SK-N-SH (cell line): ENCODE measurements around the gene OGFOD3. TPM values are rescaled to one million over a fixed set of nuclear protein-coding genes. Genes with fewer than 3 reads are reported as not detected.

Experiments
- CTCF ChIA-PET: fragments of 300-600, 350-600 bp; formaldehyde crosslinking; extraction: SDS; loops from one replicate; lab custom pipeline; 2021; lab: Yijun Ruan, JAX
- POLR2A ChIA-PET: fragments of 350-600 bp; sonication (Branson Sonifier 250); formaldehyde crosslinking; extraction: SDS; loops from one replicate; lab custom pipeline; 2020; ENCODE audit warnings: antibody characterized with exemption, inconsistent platforms; lab: Yijun Ruan, JAX
- DNase-seq: peaks from one replicate; pipeline ENCODE4 v3.0.0; 2012
- H2AFZ ChIP-seq: fragments of 200-600 bp; sonication (generic); 2 replicates; pipeline ENCODE4 v1.8.1; 2016; ENCODE audit warnings: antibody characterized with exemption, mild to moderate bottlenecking, low read depth
- H3F3A ChIP-seq: fragments of 200-600 bp; sonication (generic); replicated peaks from 2 replicates; pipeline ENCODE3; 2016; ENCODE audit warnings: antibody characterized with exemption, mild to moderate bottlenecking; ENCODE audit not compliant: insufficient read depth
- H3K27ac ChIP-seq, 2 experiments: fragments of 200-500 bp in 1 of 2; fragments of 200-600 bp in 1 of 2; sonication (Bioruptor generic) in 1 of 2; sonication (generic), shearing (Covaris generic) in 1 of 2; 2 replicates each; pipeline versions ENCODE4 v1.5.1 to v1.6.1; 2014 to 2016; ENCODE audit warnings: low read depth in 2 of 2, inconsistent platforms in 1 of 2, low read length in 1 of 2, mild to moderate bottlenecking in 1 of 2, mixed read lengths in 1 of 2
- H3K27me3 ChIP-seq: fragments of 200-600 bp; sonication (generic), shearing (Covaris generic); 2 replicates; pipeline ENCODE4 v1.6.1; 2016; ENCODE audit warnings: mixed run types; ENCODE audit not compliant: insufficient read depth
- H3K36me3 ChIP-seq, 2 experiments: fragments of 200-500 bp in 1 of 2; fragments of 200-600 bp in 1 of 2; sonication (Bioruptor generic) in 1 of 2; sonication (generic) in 1 of 2; replicated peaks in 1 of 2; 2 replicates each; pipeline versions ENCODE3 to v1.5.1; 2014 to 2016; ENCODE audit warnings: low read length in 1 of 2, mild to moderate bottlenecking in 1 of 2; ENCODE audit not compliant: insufficient read depth in 2 of 2, control insufficient read depth in 1 of 2
- H3K4me1 ChIP-seq, 2 experiments: fragments of 200-500 bp in 1 of 2; fragments of 200-600 bp in 1 of 2; sonication (Bioruptor generic) in 1 of 2; sonication (generic), shearing (Covaris generic) in 1 of 2; 2 replicates each; pipeline versions ENCODE4 v1.5.1 to v1.6.1; 2014 to 2016; ENCODE audit warnings: low read depth in 1 of 2, low read length in 1 of 2, mixed run types in 1 of 2; ENCODE audit not compliant: insufficient read depth in 2 of 2, control insufficient read depth in 1 of 2
- H3K4me2 ChIP-seq: fragments of 200-600 bp; sonication (generic), shearing (Covaris generic); 2 replicates; pipeline ENCODE4 v1.6.1; 2017; ENCODE audit warnings: mixed run types
- H3K4me3 ChIP-seq, 2 experiments: fragments of 200-500 bp in 1 of 2; fragments of 200-600 bp in 1 of 2; sonication (Bioruptor generic) in 1 of 2; sonication (generic), shearing (Covaris generic) in 1 of 2; 2 replicates each; pipeline versions ENCODE4 v1.5.1 to v1.8.1; 2014 to 2016; ENCODE audit warnings: low read depth in 2 of 2, inconsistent platforms in 1 of 2, low read length in 1 of 2, mild to moderate bottlenecking in 1 of 2, mixed read lengths in 1 of 2, moderate library complexity in 1 of 2
- H3K79me2 ChIP-seq: fragments of 200-600 bp; sonication (generic); 2 replicates; pipeline ENCODE4 v1.8.1; 2017; ENCODE audit warnings: mild to moderate bottlenecking; ENCODE audit not compliant: insufficient read depth
- H3K9ac ChIP-seq: fragments of 200-600 bp; sonication (generic); 2 replicates; pipeline ENCODE4 v1.6.1; 2017; ENCODE audit warnings: mixed run types
- H3K9me2 ChIP-seq: fragments of 200-600 bp; sonication (generic); 2 replicates; pipeline ENCODE4 v1.6.1; 2017; ENCODE audit warnings: mixed run types
- H3K9me3 ChIP-seq: fragments of 200-600 bp; sonication (generic); 2 replicates; pipeline ENCODE4 v1.6.1; 2017; ENCODE audit warnings: mixed run types, mild to moderate bottlenecking, moderate library complexity
- H4K20me1 ChIP-seq: fragments of 200-600 bp; sonication (generic); 2 replicates; pipeline ENCODE4 v1.6.1; 2017; ENCODE audit warnings: mild to moderate bottlenecking, mixed run types; ENCODE audit not compliant: insufficient read depth
- ELF1 ChIP-seq: IDR thresholded peaks from 2 replicates; pipeline ENCODE4 v1.4.0; 2012
- GABPA ChIP-seq: IDR thresholded peaks from 2 replicates; pipeline ENCODE4 v1.4.0; 2012; ENCODE audit warnings: low read depth, mild to moderate bottlenecking
- GATA2 ChIP-seq: sonication (generic); formaldehyde crosslinking; IDR thresholded peaks from 2 replicates; pipeline ENCODE4 v1.5.0; 2020; ENCODE audit warnings: mild to moderate bottlenecking, missing genetic modification reagents
- MXI1 ChIP-seq: IDR thresholded peaks from 2 replicates; pipeline ENCODE4 v1.6.1; 2012; ENCODE audit warnings: mild to moderate bottlenecking, low read depth, low read length, improper control_type of control experiment
- NFIC ChIP-seq: IDR thresholded peaks from 2 replicates; pipeline ENCODE4 v1.4.0; 2012; ENCODE audit warnings: borderline replicate concordance
- NRF1 ChIP-seq: IDR thresholded peaks from 2 replicates; pipeline ENCODE4 v1.6.1; 2012; ENCODE audit warnings: low read depth, mild to moderate bottlenecking, low read length
- POLR2AphosphoS5 ChIP-seq: IDR thresholded peaks from 2 replicates; pipeline ENCODE4 v1.6.1; 2012; ENCODE audit warnings: low read depth, low read length
- RAD21 ChIP-seq: IDR thresholded peaks from 2 replicates; pipeline ENCODE4 v1.6.1; 2012; ENCODE audit warnings: mild to moderate bottlenecking, low read length
- RCOR1 ChIP-seq: fragments of 150-350 bp; IDR thresholded peaks from 2 replicates; pipeline ENCODE4 v1.6.1; 2017; ENCODE audit warnings: antibody characterized with exemption, low read length
- SMC3 ChIP-seq: IDR thresholded peaks from 2 replicates; pipeline ENCODE4 v1.6.1; 2012; ENCODE audit warnings: low read depth, low read length, improper control_type of control experiment
- TAF1 ChIP-seq: IDR thresholded peaks from 2 replicates; pipeline ENCODE4 v1.6.1; 2012; ENCODE audit warnings: low read depth, mild to moderate bottlenecking, low read length, moderate library complexity, borderline replicate concordance
- TEAD4 ChIP-seq: IDR thresholded peaks from 2 replicates; pipeline ENCODE4 v1.4.0; 2012; ENCODE audit warnings: mild to moderate bottlenecking, borderline replicate concordance; ENCODE audit not compliant: insufficient read depth
- WGBS: methylation state at CpG from one replicate; pipeline ENCODE4 v1.1.6; 2017; ENCODE audit warnings: low lambda C conversion rate; 5-methylcytosine and 5-hydroxymethylcytosine counted together
- polyA plus RNA-seq, 3 experiments: library from polyadenylated mRNA; depleted of rRNA; stranded (reverse); fragments of >200 nt; gene quantifications; 2 replicates each; pipeline ENCODE4 v1.2.3, GENCODE V29; 2012
- TF ChIP-seq, protein P1 (sequence below): IDR thresholded peaks from 2 replicates; pipeline ENCODE4 v1.4.0; 2012; ENCODE audit warnings: low read depth, borderline replicate concordance
- TF ChIP-seq, protein P2 (sequence below): IDR thresholded peaks from 2 replicates; pipeline ENCODE4 v1.4.0; 2012; ENCODE audit warnings: low read depth, borderline replicate concordance
- TF ChIP-seq, protein P3 (sequence below): fragments of 150-350 bp; IDR thresholded peaks from 2 replicates; pipeline ENCODE4 v1.6.1; 2017; ENCODE audit warnings: antibody characterized with exemption, low read length, low read depth, borderline replicate concordance
- TF ChIP-seq, protein P4 (sequence below): IDR thresholded peaks from 2 replicates; pipeline ENCODE4; 2012
- TF ChIP-seq, protein P5 (sequence below): IDR thresholded peaks from 2 replicates; pipeline ENCODE4 v1.6.1; 2012; ENCODE audit warnings: mild to moderate bottlenecking, low read depth, low read length, moderate library complexity

Gene OGFOD3
- polyA plus RNA-seq, 1 of the 3 experiments (the other 2 are of a cell fraction) = 68.2 TPM

DNA sequence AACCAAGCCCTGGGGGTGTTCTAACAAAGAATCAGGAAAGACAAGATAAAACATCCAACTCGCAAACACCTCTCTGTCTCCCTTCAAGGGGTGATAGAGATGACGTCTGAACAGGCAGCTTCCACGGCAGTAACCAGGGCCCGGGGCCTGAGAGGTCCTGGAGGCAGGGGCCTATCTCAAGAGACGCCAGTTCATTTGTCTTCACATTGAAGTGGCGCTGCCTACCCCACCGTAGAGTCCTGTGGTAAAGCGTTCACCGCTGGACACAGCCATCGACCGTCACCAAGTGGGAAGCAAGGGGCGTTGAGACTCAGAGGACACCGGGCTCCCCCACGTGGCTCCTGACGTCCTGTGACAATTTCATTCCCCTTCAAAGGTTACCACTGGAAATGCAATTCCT lies 25.4 kb downstream of the OGFOD3 start:
- Histone ChIP-seq H2AFZ (no peak overlapping the region), H4K20me1 (no peaks in the 10 kb centered on the region; the same call in 1 of the 2 replicates), H3K9ac (no peak overlapping the region)
- TF ChIP-seq GATA2 (CRISPR knock-in tag) (no peak), NRF1 (no peak), NFIC (no peak), GABPA (no peak), MXI1 (no peak), SMC3 (no peak), RAD21 (no peak), ELF1 (no peak), TAF1 (no peak), RCOR1 (no peak), TEAD4 (no peak), POLR2AphosphoS5 (no peak)
- TF ChIP-seq, protein P1, sequence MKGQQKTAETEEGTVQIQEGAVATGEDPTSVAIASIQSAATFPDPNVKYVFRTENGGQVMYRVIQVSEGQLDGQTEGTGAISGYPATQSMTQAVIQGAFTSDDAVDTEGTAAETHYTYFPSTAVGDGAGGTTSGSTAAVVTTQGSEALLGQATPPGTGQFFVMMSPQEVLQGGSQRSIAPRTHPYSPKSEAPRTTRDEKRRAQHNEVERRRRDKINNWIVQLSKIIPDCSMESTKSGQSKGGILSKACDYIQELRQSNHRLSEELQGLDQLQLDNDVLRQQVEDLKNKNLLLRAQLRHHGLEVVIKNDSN = no peak
- TF ChIP-seq, protein P2, sequence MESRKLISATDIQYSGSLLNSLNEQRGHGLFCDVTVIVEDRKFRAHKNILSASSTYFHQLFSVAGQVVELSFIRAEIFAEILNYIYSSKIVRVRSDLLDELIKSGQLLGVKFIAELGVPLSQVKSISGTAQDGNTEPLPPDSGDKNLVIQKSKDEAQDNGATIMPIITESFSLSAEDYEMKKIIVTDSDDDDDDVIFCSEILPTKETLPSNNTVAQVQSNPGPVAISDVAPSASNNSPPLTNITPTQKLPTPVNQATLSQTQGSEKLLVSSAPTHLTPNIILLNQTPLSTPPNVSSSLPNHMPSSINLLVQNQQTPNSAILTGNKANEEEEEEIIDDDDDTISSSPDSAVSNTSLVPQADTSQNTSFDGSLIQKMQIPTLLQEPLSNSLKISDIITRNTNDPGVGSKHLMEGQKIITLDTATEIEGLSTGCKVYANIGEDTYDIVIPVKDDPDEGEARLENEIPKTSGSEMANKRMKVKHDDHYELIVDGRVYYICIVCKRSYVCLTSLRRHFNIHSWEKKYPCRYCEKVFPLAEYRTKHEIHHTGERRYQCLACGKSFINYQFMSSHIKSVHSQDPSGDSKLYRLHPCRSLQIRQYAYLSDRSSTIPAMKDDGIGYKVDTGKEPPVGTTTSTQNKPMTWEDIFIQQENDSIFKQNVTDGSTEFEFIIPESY = no peak
- TF ChIP-seq, protein P3, sequence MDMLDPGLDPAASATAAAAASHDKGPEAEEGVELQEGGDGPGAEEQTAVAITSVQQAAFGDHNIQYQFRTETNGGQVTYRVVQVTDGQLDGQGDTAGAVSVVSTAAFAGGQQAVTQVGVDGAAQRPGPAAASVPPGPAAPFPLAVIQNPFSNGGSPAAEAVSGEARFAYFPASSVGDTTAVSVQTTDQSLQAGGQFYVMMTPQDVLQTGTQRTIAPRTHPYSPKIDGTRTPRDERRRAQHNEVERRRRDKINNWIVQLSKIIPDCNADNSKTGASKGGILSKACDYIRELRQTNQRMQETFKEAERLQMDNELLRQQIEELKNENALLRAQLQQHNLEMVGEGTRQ = no peak
- TF ChIP-seq, protein P4, sequence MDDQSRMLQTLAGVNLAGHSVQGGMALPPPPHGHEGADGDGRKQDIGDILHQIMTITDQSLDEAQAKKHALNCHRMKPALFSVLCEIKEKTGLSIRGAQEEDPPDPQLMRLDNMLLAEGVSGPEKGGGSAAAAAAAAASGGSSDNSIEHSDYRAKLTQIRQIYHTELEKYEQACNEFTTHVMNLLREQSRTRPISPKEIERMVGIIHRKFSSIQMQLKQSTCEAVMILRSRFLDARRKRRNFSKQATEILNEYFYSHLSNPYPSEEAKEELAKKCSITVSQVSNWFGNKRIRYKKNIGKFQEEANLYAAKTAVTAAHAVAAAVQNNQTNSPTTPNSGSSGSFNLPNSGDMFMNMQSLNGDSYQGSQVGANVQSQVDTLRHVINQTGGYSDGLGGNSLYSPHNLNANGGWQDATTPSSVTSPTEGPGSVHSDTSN = no peak
- TF ChIP-seq, protein P5, sequence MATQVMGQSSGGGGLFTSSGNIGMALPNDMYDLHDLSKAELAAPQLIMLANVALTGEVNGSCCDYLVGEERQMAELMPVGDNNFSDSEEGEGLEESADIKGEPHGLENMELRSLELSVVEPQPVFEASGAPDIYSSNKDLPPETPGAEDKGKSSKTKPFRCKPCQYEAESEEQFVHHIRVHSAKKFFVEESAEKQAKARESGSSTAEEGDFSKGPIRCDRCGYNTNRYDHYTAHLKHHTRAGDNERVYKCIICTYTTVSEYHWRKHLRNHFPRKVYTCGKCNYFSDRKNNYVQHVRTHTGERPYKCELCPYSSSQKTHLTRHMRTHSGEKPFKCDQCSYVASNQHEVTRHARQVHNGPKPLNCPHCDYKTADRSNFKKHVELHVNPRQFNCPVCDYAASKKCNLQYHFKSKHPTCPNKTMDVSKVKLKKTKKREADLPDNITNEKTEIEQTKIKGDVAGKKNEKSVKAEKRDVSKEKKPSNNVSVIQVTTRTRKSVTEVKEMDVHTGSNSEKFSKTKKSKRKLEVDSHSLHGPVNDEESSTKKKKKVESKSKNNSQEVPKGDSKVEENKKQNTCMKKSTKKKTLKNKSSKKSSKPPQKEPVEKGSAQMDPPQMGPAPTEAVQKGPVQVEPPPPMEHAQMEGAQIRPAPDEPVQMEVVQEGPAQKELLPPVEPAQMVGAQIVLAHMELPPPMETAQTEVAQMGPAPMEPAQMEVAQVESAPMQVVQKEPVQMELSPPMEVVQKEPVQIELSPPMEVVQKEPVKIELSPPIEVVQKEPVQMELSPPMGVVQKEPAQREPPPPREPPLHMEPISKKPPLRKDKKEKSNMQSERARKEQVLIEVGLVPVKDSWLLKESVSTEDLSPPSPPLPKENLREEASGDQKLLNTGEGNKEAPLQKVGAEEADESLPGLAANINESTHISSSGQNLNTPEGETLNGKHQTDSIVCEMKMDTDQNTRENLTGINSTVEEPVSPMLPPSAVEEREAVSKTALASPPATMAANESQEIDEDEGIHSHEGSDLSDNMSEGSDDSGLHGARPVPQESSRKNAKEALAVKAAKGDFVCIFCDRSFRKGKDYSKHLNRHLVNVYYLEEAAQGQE = no peak
- TF ChIP-seq, all 33 proteins: peak for 0
- Histone ChIP-seq H3K27me3 (no peaks in the 10 kb centered on the region), H3F3A (peaks cover 10% of the 10 kb centered on the region), H3K36me3 (peaks cover 0 to 2% of the 10 kb centered on the region in 2 experiments), H3K9me3 (no peaks in the 10 kb centered on the region), H3K27ac (no peak overlapping the region), H3K4me1 (peaks cover 0 to 19% of the 10 kb centered on the region in 2 experiments; a peak in 2 of 4 replicates), H3K79me2 (no peaks in the 10 kb centered on the region), H3K9me2 (no peaks in the 10 kb centered on the region), H3K4me2 (no peak overlapping the region), H3K4me3 (no peak overlapping the region)
- DNase-seq = no peak
- ChIA-PET POLR2A (no interaction called here), CTCF (interaction anchor here (1.5 kb wide), 1 partner anchor 162 kb away, joined by 3 read pairs; no protein-coding TSS in a partner anchor)
- WGBS = 92% methylated on average over 15 of the region's 15 CpGs
